Caco-2 (cell line): ENCODE results near the gene SLC6A15. TPM values are rescaled to one million over a fixed set of nuclear protein-coding genes. Genes with fewer than 3 reads are reported as not detected.

Experiments used
- Bru-seq: library from RNA; stranded (reverse); fragments of 400-500 nt; gene quantifications from one replicate; lab custom pipeline; 2021; lab: Mats Ljungman, UMichigan
- BruChase-seq, 2 experiments: library from RNA; stranded (reverse); fragments of 400-500 nt; gene quantifications; one replicate each; lab custom pipeline; 2021; lab: Mats Ljungman, UMichigan
- BruUV-seq: library from RNA; stranded (reverse); fragments of 400-500 nt; replicated peaks from 2 replicates; lab custom pipeline; 2021; lab: Mats Ljungman, UMichigan
- CTCF ChIA-PET: fragments of 300-600 bp; sonication (Branson Sonifier 250); formaldehyde crosslinking; loops from one replicate; lab custom pipeline; 2022; ENCODE audit warnings: antibody characterized with exemption; lab: Charles Lee
- POLR2A ChIA-PET: fragments of 300-600 bp; sonication (Branson Sonifier 250); formaldehyde crosslinking; loops from one replicate; lab custom pipeline; 2022; ENCODE audit warnings: antibody characterized with exemption; lab: Charles Lee
- DNase-seq, 2 experiments: peaks; one replicate each; pipeline versions ENCODE4 v3.0.0 to v3.0.0-alpha.2; 2020 to 2022
- H3K27me3 ChIP-seq: replicated peaks from 2 replicates; pipeline ENCODE4 v1.6.0; 2011; ENCODE audit warnings: low read length; ENCODE audit not compliant: control insufficient read depth, insufficient read depth
- H3K36me3 ChIP-seq: 2 replicates; pipeline ENCODE4 v1.5.1; 2011; ENCODE audit warnings: low read length; ENCODE audit not compliant: control insufficient read depth, insufficient read depth
- H3K4me1 ChIP-seq: fragments of 250-450 bp; sonication (Bioruptor Pico); 2 replicates; pipeline ENCODE4 v1.5.1; 2020; ENCODE audit warnings: mild to moderate bottlenecking
- H3K4me3 ChIP-seq: 2 replicates; pipeline ENCODE4 v1.5.1; 2011; ENCODE audit warnings: low read depth, mild to moderate bottlenecking, control low read depth, low read length
- H3K9me3 ChIP-seq: fragments of 250-450 bp; sonication (Bioruptor Pico); 2 replicates; pipeline ENCODE4 v1.5.1; 2020; ENCODE audit warnings: mild to moderate bottlenecking, moderate library complexity
- H3K27ac Mint-ChIP-seq: one replicate; pipeline ENCODE4 v1.8.0; 2022; ENCODE audit warnings: mixed read lengths; ENCODE audit not compliant: unreplicated experiment
- H3K27me3 Mint-ChIP-seq: one replicate; pipeline ENCODE4 v1.8.0; 2022; ENCODE audit warnings: mixed read lengths; ENCODE audit not compliant: insufficient read depth, unreplicated experiment
- H3K36me3 Mint-ChIP-seq: one replicate; pipeline ENCODE4 v1.8.0; 2022; ENCODE audit warnings: mild to moderate bottlenecking, mixed read lengths; ENCODE audit not compliant: insufficient read depth, unreplicated experiment
- H3K4me1 Mint-ChIP-seq: one replicate; pipeline ENCODE4 v1.8.0; 2022; ENCODE audit warnings: low read depth, mixed read lengths; ENCODE audit not compliant: unreplicated experiment
- H3K4me3 Mint-ChIP-seq: one replicate; pipeline ENCODE4 v1.8.0; 2022; ENCODE audit warnings: mild to moderate bottlenecking, moderate library complexity, mixed read lengths; ENCODE audit not compliant: unreplicated experiment
- H3K9me3 Mint-ChIP-seq: one replicate; pipeline ENCODE4 v1.8.0; 2022; ENCODE audit warnings: mixed read lengths; ENCODE audit not compliant: unreplicated experiment
- CTCF ChIP-seq, 2 experiments: fragments of 200-600 bp in 1 of 2; IDR thresholded peaks; 1 replicate in 1 of 2; 2 replicates in 1 of 2; pipeline versions ENCODE4 v1.5.1 to v1.8.0; 2011 to 2022; ENCODE audit warnings: antibody characterized with exemption in 1 of 2, control low read depth in 1 of 2, inconsistent platforms in 1 of 2, low read depth in 1 of 2, low read length in 1 of 2, mild to moderate bottlenecking in 1 of 2, moderate library complexity in 1 of 2; ENCODE audit not compliant: insufficient read depth in 1 of 2, severe bottlenecking in 1 of 2, unreplicated experiment in 1 of 2
- intact Hi-C: fragments of 100-400 bp; cut with micrococcal nuclease; formaldehyde crosslinking; loops from one replicate; pipeline ENCODE4 v1.10.0; 2022; ENCODE audit not compliant: unreplicated experiment
- long read RNA-seq: library from polyadenylated mRNA; stranded (forward); transcript quantifications from one replicate; pipeline ENCODE4 v2.0.0, GENCODE V29; 2022
- total RNA-seq: library from RNA; stranded (reverse); gene quantifications from 2 replicates; pipeline ENCODE4 v1.2.3, GENCODE V29; 2022

Gene SLC6A15
- total RNA-seq: not detected in 2 replicates
- Bru-seq, nascent RNA: percentile 1 among the genes with signal in this experiment
- BruChase-seq, experiment 1, labeled RNA remaining after a 2-hour chase: not detected
- BruChase-seq, experiment 2, labeled RNA remaining after a 6-hour chase: not detected
- long read RNA-seq: 0 reads

GRCh38 chr12:84912198-84913128 lies at the start of gene SLC6A15:
TSS of gene SLC6A15 (minus strand) at chr12:84912799. CDS start at chr12:84892120, 20,679 bp downstream.
- DNase-seq: no peak
- Mint-ChIP-seq H3K27ac (no peak within 1 kb of the TSS), H3K36me3 (no peaks in the 10 kb centered on the region), H3K9me3 (no peaks in the 10 kb centered on the region), H3K4me1 (no peaks in the 10 kb centered on the region), H3K27me3 (no peaks in the 10 kb centered on the region), H3K4me3 (peak within 1 kb of the TSS; percentile 57)
- ChIA-PET POLR2A (no interaction called here), CTCF (no interaction called here)
- BruUV-seq: no TSS peak
- Histone ChIP-seq H3K4me1 (no peaks in the 10 kb centered on the region), H3K4me3 (no peak within 1 kb of the TSS), H3K36me3 (no peaks in the 10 kb centered on the region), H3K27me3 (no peaks in the 10 kb centered on the region), H3K9me3 (no peaks in the 10 kb centered on the region)
- no peak for TF ChIP-seq CTCF (IDR thresholded peaks at IDR 0.05; ENCODE audit: insufficient read depth in 1 of 2, low read depth in 1 of 2, low read length in 1 of 2, severe bottlenecking in 1 of 2, unreplicated experiment in 1 of 2)
- intact Hi-C loops: no loop called here

- intact Hi-C loops: no loop called here
- H3K27me3 Mint-ChIP-seq: peaks cover 3% of the 10 kb centered on the region
- H3K9me3 Mint-ChIP-seq: no peaks in the 10 kb centered on the region
- POLR2A ChIA-PET: no interaction called here
- Histone ChIP-seq H3K4me1 (no peaks in the 10 kb centered on the region), H3K27me3 (no peaks in the 10 kb centered on the region), H3K4me3 (no peak overlapping the region), H3K36me3 (no peaks in the 10 kb centered on the region), H3K9me3 (no peaks in the 10 kb centered on the region)
- DNase-seq: no peak
- no TSS peak for BruUV-seq
- H3K27ac Mint-ChIP-seq: no peak overlapping the region
- no peaks in the 10 kb centered on the region for H3K4me1 Mint-ChIP-seq
- no peak for TF ChIP-seq CTCF (IDR thresholded peaks at IDR 0.05; ENCODE audit: insufficient read depth in 1 of 2, low read depth in 1 of 2, low read length in 1 of 2, severe bottlenecking in 1 of 2, unreplicated experiment in 1 of 2)
- CTCF ChIA-PET: no interaction called here
- no peaks in the 10 kb centered on the region for H3K36me3 Mint-ChIP-seq
- H3K4me3 Mint-ChIP-seq: no peak overlapping the region
Observed at GRCh38 chr12:84960918-84961317, 48.3 kb upstream of the SLC6A15 start.

GRCh38 chr12:84955298-84955697 lies 42.7 kb upstream of the SLC6A15 start:
- no peaks in the 10 kb centered on the region for H3K4me1 ChIP-seq
- no peak for TF ChIP-seq CTCF (IDR thresholded peaks at IDR 0.05; ENCODE audit: insufficient read depth in 1 of 2, low read depth in 1 of 2, low read length in 1 of 2, severe bottlenecking in 1 of 2, unreplicated experiment in 1 of 2)
- no TSS peak for BruUV-seq
- Mint-ChIP-seq H3K27ac (no peak overlapping the region), H3K36me3 (no peaks in the 10 kb centered on the region), H3K4me1 (no peaks in the 10 kb centered on the region), H3K27me3 (peaks cover 5% of the 10 kb centered on the region), H3K9me3 (no peaks in the 10 kb centered on the region), H3K4me3 (no peak overlapping the region)
- intact Hi-C loops: no loop called here
- no peaks in the 10 kb centered on the region for H3K27me3 ChIP-seq
- DNase-seq: no peak
- no peaks in the 10 kb centered on the region for H3K9me3 ChIP-seq
- ChIA-PET POLR2A (no interaction called here), CTCF (no interaction called here)
- H3K36me3 ChIP-seq: no peaks in the 10 kb centered on the region
- no peak overlapping the region for H3K4me3 ChIP-seq
